ENCODE data around the gene PEX5L.

Gene PEX5L

DNA sequence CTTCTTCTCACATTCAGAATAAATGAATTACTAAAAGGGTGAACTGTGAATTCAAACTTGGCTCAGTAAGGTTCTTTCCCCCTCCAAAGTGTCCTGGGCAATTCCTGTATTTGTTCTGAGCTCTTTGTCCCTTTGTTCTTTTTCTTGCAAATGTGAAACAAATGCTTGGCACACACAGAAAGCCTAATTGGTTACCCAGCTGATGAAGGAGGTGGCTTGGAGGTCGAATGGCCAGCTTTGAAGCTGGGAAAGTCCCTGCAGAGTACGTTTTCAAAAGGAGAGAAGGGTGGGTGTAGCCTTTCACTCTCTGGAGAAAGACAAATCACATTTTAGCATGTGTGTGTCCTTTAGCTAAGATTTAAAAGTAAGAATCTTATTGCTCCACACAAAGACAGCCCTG lies 154.4 kb downstream of the PEX5L start:
- no peaks in the 10 kb centered on the region for H3K9me3 Mint-ChIP-seq
- H3K4me1 Mint-ChIP-seq, result no peaks in the 10 kb centered on the region
- H3K4me3 Mint-ChIP-seq, result no peak overlapping the region
- H3K27me3 Mint-ChIP-seq, result peaks cover 7% of the 10 kb centered on the region
- no peaks in the 10 kb centered on the region for H3K36me3 Mint-ChIP-seq
- ATAC-seq (ENCODE audit: low read depth) (no peak), DNase-seq (ENCODE audit: low spot score in 2 of 2) (no peak)
- no peak overlapping the region for H3K27ac Mint-ChIP-seq

DNA sequence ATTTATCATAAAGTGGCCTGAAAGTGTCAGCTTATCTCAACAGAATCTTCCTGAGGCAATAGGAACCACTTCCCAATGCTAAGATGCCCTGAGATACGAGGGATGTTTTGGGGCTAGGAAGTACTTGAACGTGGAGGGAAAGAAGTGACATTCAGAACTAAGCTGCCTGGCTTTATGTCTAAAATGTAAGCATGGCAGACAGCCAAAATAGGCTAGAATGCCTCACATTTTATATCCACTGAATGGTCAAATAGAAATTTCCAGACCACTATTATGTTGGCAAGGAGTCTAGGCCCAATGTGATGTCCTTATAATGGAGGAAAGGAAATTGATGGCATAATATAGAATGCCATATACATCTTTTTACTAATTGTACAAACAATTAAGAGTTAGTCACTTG lies 154.9 kb downstream of the PEX5L start:
- DNase-seq (ENCODE audit: low spot score in 2 of 2) (no peak), ATAC-seq (ENCODE audit: low read depth) (no peak)
- Mint-ChIP-seq H3K27ac (no peak overlapping the region), H3K4me3 (no peak overlapping the region), H3K4me1 (no peaks in the 10 kb centered on the region), H3K9me3 (no peaks in the 10 kb centered on the region), H3K36me3 (no peaks in the 10 kb centered on the region), H3K27me3 (peaks cover 7% of the 10 kb centered on the region)

DNA sequence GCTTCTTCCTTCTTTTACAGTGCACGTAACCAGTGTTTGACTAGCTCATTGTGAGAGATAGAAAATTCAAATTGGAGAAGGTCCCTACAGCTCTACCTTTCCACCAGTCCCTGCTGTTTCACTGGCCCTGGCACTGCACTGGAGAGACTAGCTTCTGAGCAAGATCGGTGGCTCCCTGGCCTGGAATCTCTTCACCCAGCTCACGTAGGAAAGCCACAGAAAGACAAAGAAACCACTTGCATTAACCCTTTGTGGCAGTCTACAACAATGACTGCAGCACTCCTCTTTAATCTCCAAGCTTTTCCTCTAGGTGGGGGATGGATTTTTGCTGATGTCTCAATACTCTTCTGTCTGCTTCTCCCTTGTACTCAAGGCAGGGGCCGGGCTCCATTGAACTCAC lies 155.9 kb downstream of the PEX5L start:
- Mint-ChIP-seq H3K36me3 (no peaks in the 10 kb centered on the region), H3K27me3 (peaks cover 7% of the 10 kb centered on the region), H3K27ac (no peak overlapping the region), H3K4me3 (no peak overlapping the region), H3K9me3 (no peaks in the 10 kb centered on the region), H3K4me1 (no peaks in the 10 kb centered on the region)
- ATAC-seq (ENCODE audit: low read depth) (no peak), DNase-seq (ENCODE audit: low spot score in 2 of 2) (no peak)

GRCh38 chr3:179876440-179876839 lies 160.3 kb downstream of the PEX5L start:
- no peaks in the 10 kb centered on the region for H3K9me3 Mint-ChIP-seq
- no peak for ATAC-seq (ENCODE audit: low read depth)
- no peaks in the 10 kb centered on the region for H3K36me3 Mint-ChIP-seq

GRCh38 chr3:179872842-179873241 lies 163.9 kb downstream of the PEX5L start:
- ATAC-seq (ENCODE audit: low read depth), result no peak
- no peak overlapping the region for H3K27ac Mint-ChIP-seq
- no peaks in the 10 kb centered on the region for H3K4me1 Mint-ChIP-seq
- H3K36me3 Mint-ChIP-seq, result no peaks in the 10 kb centered on the region
- H3K9me3 Mint-ChIP-seq, result no peaks in the 10 kb centered on the region
- no peak for DNase-seq (ENCODE audit: low spot score in 2 of 2)
- H3K27me3 Mint-ChIP-seq, result no peaks in the 10 kb centered on the region
- no peak overlapping the region for H3K4me3 Mint-ChIP-seq

More at GRCh38 chr3:179876440-179876839, 160.3 kb downstream of the PEX5L start:
- H3K27ac Mint-ChIP-seq, result no peak overlapping the region
- H3K4me3 Mint-ChIP-seq, result no peak overlapping the region
- no peaks in the 10 kb centered on the region for H3K4me1 Mint-ChIP-seq
- H3K27me3 Mint-ChIP-seq, result peaks cover 7% of the 10 kb centered on the region
- no peak for DNase-seq (ENCODE audit: low spot score in 2 of 2)

GRCh38 chr3:179871782-179872181 lies 165.0 kb downstream of the PEX5L start:
- H3K9me3 Mint-ChIP-seq, result no peaks in the 10 kb centered on the region
- ATAC-seq (ENCODE audit: low read depth) (no peak), DNase-seq (ENCODE audit: low spot score in 2 of 2) (no peak)
- no peak overlapping the region for H3K27ac Mint-ChIP-seq
- no peaks in the 10 kb centered on the region for H3K36me3 Mint-ChIP-seq
- no peaks in the 10 kb centered on the region for H3K27me3 Mint-ChIP-seq
- no peaks in the 10 kb centered on the region for H3K4me1 Mint-ChIP-seq
- H3K4me3 Mint-ChIP-seq, result no peak overlapping the region

DNA sequence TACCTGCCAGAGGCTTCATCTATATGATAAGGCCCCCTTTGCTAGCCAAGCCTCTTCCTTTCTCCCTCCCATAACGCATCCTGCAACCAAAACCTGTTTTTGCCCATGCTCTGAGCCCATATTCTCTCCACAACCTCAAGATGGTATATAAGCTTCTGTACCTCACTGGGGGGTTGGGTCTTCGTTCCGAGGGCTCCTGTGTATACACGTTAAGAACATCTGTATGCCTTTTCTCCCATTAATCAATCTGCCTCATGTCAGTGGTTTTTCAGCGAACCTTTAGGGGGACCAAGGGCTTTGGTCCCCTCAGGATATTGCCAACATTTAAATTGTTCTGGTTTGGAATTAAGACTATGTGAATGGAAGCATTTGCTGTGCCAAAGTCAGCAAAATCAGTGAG lies 168.0 kb downstream of the PEX5L start:
- H3K27me3 Mint-ChIP-seq, result no peaks in the 10 kb centered on the region
- H3K4me1 Mint-ChIP-seq, result peaks cover 3% of the 10 kb centered on the region

DNA sequence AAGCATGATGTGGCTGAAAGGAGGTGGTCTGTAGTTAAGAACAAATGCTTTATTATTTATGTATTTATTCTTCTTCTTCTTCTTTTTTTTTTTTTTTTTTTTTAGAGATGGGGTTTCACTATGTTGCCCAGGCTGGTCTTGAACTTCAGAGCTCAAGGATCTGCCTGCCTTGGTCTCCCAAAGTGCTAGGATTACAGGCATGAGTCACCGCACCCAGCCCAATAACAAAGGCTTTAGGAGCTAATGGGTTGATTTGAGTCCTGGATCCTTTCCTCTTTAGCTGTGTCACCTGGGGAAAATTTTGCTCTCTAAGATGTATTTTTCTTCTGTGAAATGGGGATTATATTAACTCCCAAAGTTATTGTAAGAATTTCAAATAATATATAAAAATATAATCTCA lies 168.8 kb downstream of the PEX5L start:
- no peaks in the 10 kb centered on the region for H3K27me3 Mint-ChIP-seq
- peaks cover 1% of the 10 kb centered on the region for H3K9me3 Mint-ChIP-seq
- no peak overlapping the region for H3K4me3 Mint-ChIP-seq
- peaks cover 3% of the 10 kb centered on the region for H3K4me1 Mint-ChIP-seq
- no peaks in the 10 kb centered on the region for H3K36me3 Mint-ChIP-seq
- no peak for DNase-seq (ENCODE audit: low spot score in 2 of 2)
- no peak overlapping the region for H3K27ac Mint-ChIP-seq
- no peak for ATAC-seq (ENCODE audit: low read depth)

More for the DNA sequence above, 168.0 kb downstream of the PEX5L start:
- ATAC-seq (ENCODE audit: low read depth) (no peak), DNase-seq (ENCODE audit: low spot score in 2 of 2) (no peak)
- Mint-ChIP-seq H3K9me3 (no peaks in the 10 kb centered on the region), H3K4me3 (no peak overlapping the region), H3K36me3 (no peaks in the 10 kb centered on the region), H3K27ac (no peak overlapping the region)

DNA sequence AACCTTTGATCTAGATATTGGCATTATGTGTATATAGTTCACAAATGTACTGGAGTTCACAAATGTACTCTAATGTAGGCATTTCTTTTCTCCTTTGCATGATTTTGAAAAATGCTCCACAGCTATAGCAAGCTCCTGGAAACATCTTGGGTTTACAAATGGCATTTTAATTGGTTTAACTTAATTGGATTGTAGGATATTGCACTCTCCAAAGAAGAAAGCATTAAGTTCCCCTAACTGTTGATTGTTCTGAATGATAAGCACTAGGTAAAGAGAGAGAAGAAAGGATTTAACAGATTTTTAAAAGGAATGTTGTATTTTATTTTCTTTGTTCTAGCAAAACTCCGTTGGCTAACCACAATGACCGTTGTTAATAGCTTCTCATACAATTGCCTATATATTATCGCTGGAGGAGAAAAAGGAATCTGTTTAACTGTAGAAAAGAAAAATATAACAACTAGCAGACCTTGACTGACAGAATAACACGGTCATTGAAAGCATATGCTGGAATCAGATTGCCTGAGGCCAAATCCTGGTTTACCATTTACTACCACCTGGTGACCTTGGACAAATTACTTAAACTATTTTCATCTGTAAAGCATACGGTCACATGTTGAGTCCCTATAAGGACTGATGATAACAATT lies 170.8 kb downstream of the PEX5L start:
- no peak for DNase-seq (ENCODE audit: low spot score in 2 of 2)

DNA sequence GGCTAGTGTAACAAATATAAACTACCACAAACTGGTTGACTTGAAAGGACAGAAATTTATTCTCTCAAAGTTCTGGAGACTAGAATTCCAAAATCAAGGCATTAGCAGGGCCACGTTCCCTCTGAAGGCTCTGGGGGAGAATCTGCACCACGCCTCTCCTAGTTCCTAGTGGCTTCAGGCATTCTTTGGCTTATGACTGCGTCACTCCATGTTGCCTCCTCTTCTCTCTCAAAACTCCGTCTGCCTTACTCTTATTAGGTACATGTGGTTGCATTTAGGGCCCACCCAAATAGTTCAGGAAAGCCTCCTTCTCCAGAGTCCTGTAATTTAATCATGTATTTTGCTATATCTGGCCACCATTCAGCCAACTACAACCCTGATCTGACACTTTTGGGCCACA lies 174.8 kb downstream of the PEX5L start:
- Mint-ChIP-seq H3K27me3 (peaks cover 1% of the 10 kb centered on the region), H3K9me3 (peaks cover 1% of the 10 kb centered on the region), H3K27ac (no peak overlapping the region), H3K4me3 (no peak overlapping the region), H3K36me3 (no peaks in the 10 kb centered on the region), H3K4me1 (peaks cover 3% of the 10 kb centered on the region)
- no peak for ATAC-seq (ENCODE audit: low read depth)
- DNase-seq (ENCODE audit: low spot score in 2 of 2), result no peak

More for the DNA sequence above, 170.8 kb downstream of the PEX5L start:
- Mint-ChIP-seq H3K4me3 (no peak overlapping the region), H3K27ac (no peak overlapping the region), H3K36me3 (no peaks in the 10 kb centered on the region), H3K4me1 (peaks cover 3% of the 10 kb centered on the region), H3K27me3 (no peaks in the 10 kb centered on the region), H3K9me3 (peaks cover 1% of the 10 kb centered on the region)
- ATAC-seq (ENCODE audit: low read depth), result no peak

GRCh38 chr3:179861292-179861691 lies 175.4 kb downstream of the PEX5L start:
- H3K36me3 Mint-ChIP-seq, result no peaks in the 10 kb centered on the region
- no peak overlapping the region for H3K4me3 Mint-ChIP-seq
- H3K27ac Mint-ChIP-seq, result no peak overlapping the region
- peaks cover 1% of the 10 kb centered on the region for H3K27me3 Mint-ChIP-seq
- peaks cover 3% of the 10 kb centered on the region for H3K4me1 Mint-ChIP-seq
- ATAC-seq (ENCODE audit: low read depth), result no peak
- H3K9me3 Mint-ChIP-seq, result peaks cover 1% of the 10 kb centered on the region
- no peak for DNase-seq (ENCODE audit: low spot score in 2 of 2)

- ATAC-seq (ENCODE audit: low read depth) (no peak), DNase-seq (ENCODE audit: low spot score in 2 of 2) (no peak)
- Mint-ChIP-seq H3K27ac (no peak overlapping the region), H3K4me1 (peaks cover 3% of the 10 kb centered on the region), H3K27me3 (peaks cover 1% of the 10 kb centered on the region), H3K9me3 (peaks cover 1% of the 10 kb centered on the region), H3K36me3 (no peaks in the 10 kb centered on the region), H3K4me3 (no peak overlapping the region)
Measured at GRCh38 chr3:179860275-179861107, 176.2 kb downstream of the PEX5L start.

GRCh38 chr3:179853176-179853575 lies 183.6 kb downstream of the PEX5L start:
- peaks cover 3% of the 10 kb centered on the region for H3K27me3 Mint-ChIP-seq
- H3K36me3 Mint-ChIP-seq, result no peaks in the 10 kb centered on the region
- H3K4me3 Mint-ChIP-seq, result no peak overlapping the region
- no peak for DNase-seq (ENCODE audit: low spot score in 2 of 2)
- no peaks in the 10 kb centered on the region for H3K4me1 Mint-ChIP-seq
- no peak for ATAC-seq (ENCODE audit: low read depth)
- H3K27ac Mint-ChIP-seq, result no peak overlapping the region
- no peaks in the 10 kb centered on the region for H3K9me3 Mint-ChIP-seq

DNA sequence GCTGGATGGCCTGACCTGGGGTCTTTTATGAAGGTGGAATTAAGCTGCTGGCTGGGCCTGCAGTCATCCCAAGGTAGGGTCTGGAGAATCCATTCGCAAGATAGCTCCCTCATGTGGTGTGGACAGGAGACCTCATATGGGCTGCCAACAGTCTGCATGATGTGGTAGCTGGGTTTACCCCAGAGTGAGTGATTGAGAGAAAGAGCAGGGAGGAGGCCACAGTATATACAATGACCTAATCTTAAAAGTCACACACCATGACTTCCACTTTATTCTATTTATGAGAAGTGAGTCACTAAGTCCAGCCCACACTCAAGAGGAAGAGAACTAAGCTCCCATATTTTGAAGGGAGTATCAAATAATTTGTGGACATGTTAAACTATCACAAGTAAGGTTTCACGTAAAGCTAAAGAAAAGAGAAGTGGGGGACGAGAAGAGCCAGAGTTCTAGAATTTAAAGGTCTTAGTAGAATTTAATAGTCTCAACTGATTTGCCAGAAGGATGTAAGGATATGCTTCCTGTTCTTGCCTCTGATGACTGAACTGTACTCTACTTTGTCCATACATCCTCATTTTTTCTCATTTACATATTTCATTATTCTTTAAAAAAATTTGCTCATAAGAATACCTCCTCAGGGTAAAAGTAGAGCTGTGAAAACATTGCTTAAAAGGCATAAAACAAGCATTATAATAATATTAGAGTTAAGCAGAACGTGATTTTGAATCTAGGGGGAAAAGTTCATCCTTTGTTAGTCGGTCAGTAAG lies 184.4 kb downstream of the PEX5L start:
- H3K9me3 Mint-ChIP-seq, result no peaks in the 10 kb centered on the region
- H3K36me3 Mint-ChIP-seq, result no peaks in the 10 kb centered on the region
- ATAC-seq (ENCODE audit: low read depth) (no peak), DNase-seq (ENCODE audit: low spot score in 2 of 2) (no peak)
- no peaks in the 10 kb centered on the region for H3K4me1 Mint-ChIP-seq
- no peak overlapping the region for H3K4me3 Mint-ChIP-seq
- H3K27me3 Mint-ChIP-seq, result peaks cover 3% of the 10 kb centered on the region
- peak overlapping the region; percentile 5 for H3K27ac Mint-ChIP-seq

Measured in memory B cell (primary cell).